Sigmoid colon (tissue), 7 donors: ENCODE measurements around the gene TNIK. TPM values are rescaled to one million over a fixed set of nuclear protein-coding genes. Genes with fewer than 3 reads are reported as not detected.

ENCODE experiments used
- DNase-seq: peaks from one replicate; pipeline ENCODE4 v3.0.0-alpha.2; 2019
- H3K27ac ChIP-seq, 4 donors: fragments of 200-600 bp; sonication (generic); one replicate each; pipeline ENCODE4 v1.5.1; 2016 to 2019; ENCODE audit warnings: mild to moderate bottlenecking in 1 of 4
- H3K27me3 ChIP-seq, 3 donors: fragments of 200-600 bp; sonication (generic); one replicate each; pipeline ENCODE4 v1.5.1; 2019; ENCODE audit warnings: mild to moderate bottlenecking in 1 of 3
- H3K36me3 ChIP-seq, 4 donors: fragments of 200-600 bp; sonication (generic); one replicate each; pipeline ENCODE4 v1.5.1; 2016 to 2019
- H3K4me1 ChIP-seq, 4 donors: fragments of 200-600 bp; sonication (generic); one replicate each; pipeline ENCODE4 v1.5.1; 2017 to 2019
- H3K4me3 ChIP-seq, 4 donors: fragments of 200-600 bp; sonication (generic); one replicate each; pipeline ENCODE4 v1.5.1; 2017 to 2019; ENCODE audit warnings: mild to moderate bottlenecking in 2 of 4, moderate library complexity in 1 of 4
- H3K9me3 ChIP-seq, 4 donors: fragments of 200-600 bp in 3 of 4; sonication (generic) in 3 of 4; one replicate each; pipeline versions ENCODE4 v1.5.1 to v1.6.1; 2013 to 2019
- CTCF ChIP-seq, 4 experiments: fragments of 450-650 bp in 3 of 4; fragments of 200-600 bp in 1 of 4; IDR thresholded peaks; one replicate each; pipeline ENCODE4 v1.5.1; 2016 to 2019; ENCODE audit warnings: antibody characterized with exemption in 4 of 4, mild to moderate bottlenecking in 3 of 4, moderate library complexity in 2 of 4
- EP300 ChIP-seq, 4 donors: sonication (generic); formaldehyde crosslinking; IDR thresholded peaks; one replicate each; pipeline ENCODE4 v1.6.1; 2017; ENCODE audit warnings: antibody characterized with exemption in 4 of 4
- POLR2A ChIP-seq, 2 donors: fragments of 450-650 bp; IDR thresholded peaks; one replicate each; pipeline ENCODE4 v1.6.1; 2016; ENCODE audit warnings: antibody characterized with exemption in 2 of 2, mild to moderate bottlenecking in 2 of 2, moderate library complexity in 2 of 2
- POLR2AphosphoS5 ChIP-seq, 4 donors: sonication (generic); formaldehyde crosslinking; IDR thresholded peaks; one replicate each; pipeline ENCODE4 v1.6.1; 2017; ENCODE audit warnings: antibody characterized with exemption in 4 of 4
- WGBS, 2 donors: extraction: QIAGEN DNeasy Blood & Tissue Kit; methylation state at CpG; one replicate each; pipeline ENCODE4 v1.1.7; 2013; 5-methylcytosine and 5-hydroxymethylcytosine counted together
- intact Hi-C: fragments of 100-400 bp; cut with DNase I; formaldehyde crosslinking; loops from one replicate; pipeline ENCODE4 v1.15.1; 2023
- polyA plus RNA-seq, 3 donors: library from polyadenylated mRNA; stranded (reverse); fragments of 200-250 nt; gene quantifications; one replicate each; pipeline ENCODE4 v1.2.3, GENCODE V29; 2013
- total RNA-seq, 4 donors: library from RNA; depleted of rRNA; stranded (reverse); fragments of >200 nt; gene quantifications; one replicate each; pipeline ENCODE4 v1.1.0, GENCODE V29; 2016
- donor health status: healthy with polysubstance abuse.
- donor health status: Bipolar disorder and iron deficiency.
- donor health status: healthy.

The TNIK gene
- total and polyA plus RNA-seq, 7 donors = 5.4 to 21.3 (median 9.2) TPM

GRCh38 chr3:171327441-171328174, 132.6 kb downstream of the TNIK start:
- Histone ChIP-seq H3K27me3 (no peaks in the 10 kb centered on the region), H3K27ac (peak overlapping the region in 1 of 4 donors; percentile 63), H3K4me1 (peaks cover 0 to 50% (median 45%) of the 10 kb centered on the region in 4 donors), H3K9me3 (no peaks in the 10 kb centered on the region), H3K4me3 (no peak overlapping the region), H3K36me3 (no peaks in the 10 kb centered on the region)
- WGBS, 2 donors = 89 to 94% methylated on average over 7 of the region's 7 CpGs
- TF ChIP-seq POLR2A (IDR thresholded peaks at IDR 0.05) (no peak), EP300 (IDR thresholded peaks at IDR 0.05) (no peak), POLR2AphosphoS5 (IDR thresholded peaks at IDR 0.05) (no peak), CTCF (IDR thresholded peaks at IDR 0.05) (no peak)
- intact Hi-C loops = loop anchor here (5.0 kb wide), 1 partner anchor 45 kb away; no protein-coding TSS in a partner anchor
- no peak for DNase-seq

GRCh38 chr3:171326717-171327440, 133.3 kb downstream of the TNIK start:
- no peak for DNase-seq
- intact Hi-C loops = loop anchor here (5.0 kb wide), 1 partner anchor 45 kb away; no protein-coding TSS in a partner anchor
- H3K27ac ChIP-seq = no peak overlapping the region
- TF ChIP-seq POLR2AphosphoS5 (IDR thresholded peaks at IDR 0.05) (no peak), POLR2A (IDR thresholded peaks at IDR 0.05) (no peak), CTCF (IDR thresholded peaks at IDR 0.05) (no peak), EP300 (IDR thresholded peaks at IDR 0.05) (no peak)
- WGBS, 2 donors = 85 to 96% methylated on average over 1 of the region's 1 CpG
- peaks cover 0 to 54% (median 45%) of the 10 kb centered on the region in 4 donors for H3K4me1 ChIP-seq
- no peaks in the 10 kb centered on the region for H3K9me3 ChIP-seq
- no peak overlapping the region for H3K4me3 ChIP-seq
- H3K36me3 ChIP-seq = no peaks in the 10 kb centered on the region
- H3K27me3 ChIP-seq = no peaks in the 10 kb centered on the region

- 83 to 87% methylated on average over 3 of the region's 3 CpGs for WGBS, 2 donors
- no peak for DNase-seq
- H3K27me3 ChIP-seq = no peaks in the 10 kb centered on the region
- intact Hi-C loops = no loop called here
- peaks cover 0 to 57% (median 52%) of the 10 kb centered on the region in 4 donors for H3K4me1 ChIP-seq
- H3K27ac ChIP-seq = peak overlapping the region; percentile 2 to 58 (median 22)
- H3K36me3 ChIP-seq = no peaks in the 10 kb centered on the region
- no peak for TF ChIP-seq CTCF (IDR thresholded peaks at IDR 0.05)
- no peak for TF ChIP-seq POLR2A (IDR thresholded peaks at IDR 0.05)
- no peak for TF ChIP-seq EP300 (IDR thresholded peaks at IDR 0.05)
- no peak for TF ChIP-seq POLR2AphosphoS5 (IDR thresholded peaks at IDR 0.05)
- no peaks in the 10 kb centered on the region for H3K9me3 ChIP-seq
- no peak overlapping the region for H3K4me3 ChIP-seq
Observed at GRCh38 chr3:171323938-171324536, 136.2 kb downstream of the TNIK start.

GRCh38 chr3:171321559-171322360, 138.4 kb downstream of the TNIK start:
- H3K9me3 ChIP-seq = no peaks in the 10 kb centered on the region
- H3K4me1 ChIP-seq = peaks cover 0 to 45% (median 39%) of the 10 kb centered on the region in 4 donors
- TF ChIP-seq CTCF (IDR thresholded peaks at IDR 0.05) = no peak
- no peak for TF ChIP-seq POLR2AphosphoS5 (IDR thresholded peaks at IDR 0.05)
- no peak for TF ChIP-seq POLR2A (IDR thresholded peaks at IDR 0.05)
- no peak for TF ChIP-seq EP300 (IDR thresholded peaks at IDR 0.05)
- H3K4me3 ChIP-seq = no peak overlapping the region
- H3K27me3 ChIP-seq = no peaks in the 10 kb centered on the region
- H3K27ac ChIP-seq = peak overlapping the region; percentile 48 to 74 (median 60)
- DNase-seq = no peak
- H3K36me3 ChIP-seq = no peaks in the 10 kb centered on the region
- intact Hi-C loops = no loop called here
- WGBS, 2 donors = 59 to 84% methylated on average over 3 of the region's 3 CpGs
